ENCODE measurements around the gene HOXA10.

The HOXA10 gene

DNA sequence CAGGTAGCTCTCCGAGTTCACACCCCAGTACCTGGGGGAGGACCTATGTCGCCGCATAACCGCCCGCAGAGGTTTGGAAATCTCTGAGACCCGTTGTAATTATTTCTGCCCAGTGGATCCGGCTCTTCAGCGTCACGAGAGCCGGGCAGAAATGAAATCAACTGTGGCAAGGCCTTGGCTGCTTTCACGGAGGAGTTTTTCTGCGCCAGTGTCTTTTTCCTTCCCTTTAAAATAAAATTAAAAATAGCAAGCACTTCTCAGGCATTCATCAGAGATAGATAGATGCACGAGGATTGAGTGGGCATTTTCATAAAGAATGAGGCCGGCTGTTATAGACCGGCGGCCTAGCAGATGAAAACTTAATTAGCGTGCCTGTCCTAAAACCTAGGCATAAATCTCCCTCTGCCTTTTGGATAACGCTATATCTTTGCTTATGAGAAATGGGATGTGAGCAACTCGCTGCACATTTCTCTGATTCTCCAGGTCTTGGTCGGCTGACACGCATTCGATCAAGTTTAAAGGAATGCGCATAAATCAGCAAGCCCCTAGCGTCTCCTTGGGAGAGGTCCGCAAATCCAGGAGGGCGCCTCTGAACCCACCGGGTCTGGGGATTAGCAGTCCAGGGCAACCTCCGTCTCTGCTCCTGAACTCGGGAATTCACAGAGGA lies 19.3 kb upstream of the HOXA10 start:
- TF ChIP-seq, protein P1, sequence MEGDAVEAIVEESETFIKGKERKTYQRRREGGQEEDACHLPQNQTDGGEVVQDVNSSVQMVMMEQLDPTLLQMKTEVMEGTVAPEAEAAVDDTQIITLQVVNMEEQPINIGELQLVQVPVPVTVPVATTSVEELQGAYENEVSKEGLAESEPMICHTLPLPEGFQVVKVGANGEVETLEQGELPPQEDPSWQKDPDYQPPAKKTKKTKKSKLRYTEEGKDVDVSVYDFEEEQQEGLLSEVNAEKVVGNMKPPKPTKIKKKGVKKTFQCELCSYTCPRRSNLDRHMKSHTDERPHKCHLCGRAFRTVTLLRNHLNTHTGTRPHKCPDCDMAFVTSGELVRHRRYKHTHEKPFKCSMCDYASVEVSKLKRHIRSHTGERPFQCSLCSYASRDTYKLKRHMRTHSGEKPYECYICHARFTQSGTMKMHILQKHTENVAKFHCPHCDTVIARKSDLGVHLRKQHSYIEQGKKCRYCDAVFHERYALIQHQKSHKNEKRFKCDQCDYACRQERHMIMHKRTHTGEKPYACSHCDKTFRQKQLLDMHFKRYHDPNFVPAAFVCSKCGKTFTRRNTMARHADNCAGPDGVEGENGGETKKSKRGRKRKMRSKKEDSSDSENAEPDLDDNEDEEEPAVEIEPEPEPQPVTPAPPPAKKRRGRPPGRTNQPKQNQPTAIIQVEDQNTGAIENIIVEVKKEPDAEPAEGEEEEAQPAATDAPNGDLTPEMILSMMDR (IDR thresholded peaks at IDR 0.05; ENCODE audit: extremely low read depth, missing control alignments): no peak
- no peak for DNase-seq (ENCODE audit: low spot score)

DNA sequence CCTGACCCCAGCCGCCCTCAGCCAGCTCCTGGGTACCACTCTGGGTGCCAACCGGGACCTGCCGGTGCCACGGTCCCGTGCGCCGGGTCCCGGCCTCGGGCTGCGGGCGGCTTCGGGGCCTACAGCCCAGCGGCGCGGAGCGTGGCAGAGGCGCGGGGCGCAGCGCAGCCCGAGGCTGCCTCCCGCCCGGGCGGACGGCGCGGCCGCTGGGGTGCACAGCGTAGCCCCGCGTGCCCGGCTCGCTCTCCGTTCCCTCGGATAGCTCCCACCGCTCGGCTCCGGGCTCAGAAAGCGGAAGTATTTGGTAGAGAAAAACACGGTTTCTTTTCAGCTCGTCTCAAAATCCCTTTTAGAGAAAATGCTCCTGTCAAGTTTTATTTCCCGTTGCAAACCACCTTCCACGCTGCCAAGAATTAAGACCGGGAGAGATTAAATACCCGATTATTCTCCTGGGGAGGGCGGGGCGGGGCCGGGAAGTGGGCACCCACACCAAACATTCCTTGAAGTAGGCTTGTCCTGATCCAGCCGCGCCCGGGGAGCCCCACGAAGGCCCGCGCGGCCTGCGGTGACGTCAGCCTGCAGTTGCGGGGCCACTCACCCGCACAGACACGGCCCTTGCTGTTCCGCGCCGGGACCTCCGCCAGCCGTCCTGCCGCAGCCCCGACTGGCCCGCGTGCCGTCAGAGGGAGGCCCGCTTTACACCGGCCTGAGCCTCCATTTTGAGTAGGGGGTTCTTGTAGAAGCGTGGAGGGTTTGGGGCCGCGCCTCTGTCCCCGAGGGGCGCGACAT lies 18.6 kb upstream of the HOXA10 start:
- TF ChIP-seq, protein P1 (IDR thresholded peaks at IDR 0.05; ENCODE audit: extremely low read depth, missing control alignments): no peak
- no peak for DNase-seq (ENCODE audit: low spot score)

DNA sequence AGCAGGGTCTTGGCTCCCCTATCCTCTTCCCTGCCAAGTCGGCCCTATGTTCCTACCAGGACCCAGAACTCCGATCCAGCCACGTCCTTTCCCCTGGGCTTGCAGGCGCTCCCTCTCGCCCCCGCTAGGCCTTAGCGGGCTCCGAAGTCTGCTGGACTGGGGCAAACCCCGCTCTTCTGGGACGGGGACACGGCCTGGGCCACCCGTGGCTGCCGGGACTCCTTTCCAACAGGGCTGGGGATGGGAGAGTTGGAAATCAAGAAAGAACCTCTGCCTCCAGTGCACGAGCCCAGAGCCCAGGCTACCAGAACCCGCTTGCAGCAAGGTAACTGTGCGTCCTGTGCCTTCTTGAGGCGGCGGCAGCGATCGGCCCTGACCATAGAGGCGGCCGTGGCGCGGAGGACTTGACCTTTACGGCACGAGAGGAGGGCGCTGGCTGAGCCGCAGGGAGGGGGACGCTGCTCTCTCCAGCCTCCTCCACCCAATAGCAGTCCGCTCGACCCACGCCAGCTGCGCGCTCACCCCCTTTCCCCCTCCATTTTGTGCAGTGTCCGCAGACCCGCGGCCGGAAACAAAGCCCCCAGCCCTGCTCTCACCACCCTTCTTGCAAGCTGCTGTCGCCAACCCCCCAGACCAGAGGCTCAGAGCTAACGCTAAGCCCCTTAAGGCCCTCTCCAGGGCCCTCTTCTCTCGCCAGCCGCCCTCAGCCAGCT lies 17.9 kb upstream of the HOXA10 start:
- DNase-seq (ENCODE audit: low spot score): no peak
- TF ChIP-seq, protein P1 (IDR thresholded peaks at IDR 0.05; ENCODE audit: extremely low read depth, missing control alignments): no peak

DNA sequence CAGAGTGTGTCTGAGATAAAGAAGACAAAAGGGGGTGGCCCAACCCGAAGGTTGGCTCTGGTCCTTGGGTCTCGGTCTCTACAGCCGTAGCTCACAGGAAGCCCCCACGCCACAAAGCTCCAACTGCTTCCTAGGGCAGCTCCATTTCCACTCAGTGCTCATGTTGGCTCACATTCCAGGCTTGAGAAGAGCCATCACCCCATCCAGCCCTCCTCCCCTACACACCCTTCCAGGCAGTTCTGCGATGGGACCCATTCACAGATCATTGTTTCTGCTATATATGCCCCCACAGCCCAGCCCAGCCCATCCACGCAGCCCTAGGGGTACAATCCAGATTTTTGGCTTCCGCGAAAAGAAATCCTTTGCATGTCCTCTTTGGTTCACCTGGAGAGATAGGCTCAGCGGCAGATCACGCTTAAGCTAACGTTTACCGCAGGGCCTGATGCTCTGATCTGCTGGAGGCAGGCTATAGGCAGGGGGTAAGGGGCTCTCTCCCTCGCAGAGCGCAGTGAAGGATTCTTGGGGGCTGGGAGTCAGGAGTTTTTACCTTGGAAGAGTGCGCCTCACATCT lies 17.1 kb upstream of the HOXA10 start:
- TF ChIP-seq, protein P1 (IDR thresholded peaks at IDR 0.05; ENCODE audit: extremely low read depth, missing control alignments): no peak
- DNase-seq (ENCODE audit: low spot score): no peak

DNA sequence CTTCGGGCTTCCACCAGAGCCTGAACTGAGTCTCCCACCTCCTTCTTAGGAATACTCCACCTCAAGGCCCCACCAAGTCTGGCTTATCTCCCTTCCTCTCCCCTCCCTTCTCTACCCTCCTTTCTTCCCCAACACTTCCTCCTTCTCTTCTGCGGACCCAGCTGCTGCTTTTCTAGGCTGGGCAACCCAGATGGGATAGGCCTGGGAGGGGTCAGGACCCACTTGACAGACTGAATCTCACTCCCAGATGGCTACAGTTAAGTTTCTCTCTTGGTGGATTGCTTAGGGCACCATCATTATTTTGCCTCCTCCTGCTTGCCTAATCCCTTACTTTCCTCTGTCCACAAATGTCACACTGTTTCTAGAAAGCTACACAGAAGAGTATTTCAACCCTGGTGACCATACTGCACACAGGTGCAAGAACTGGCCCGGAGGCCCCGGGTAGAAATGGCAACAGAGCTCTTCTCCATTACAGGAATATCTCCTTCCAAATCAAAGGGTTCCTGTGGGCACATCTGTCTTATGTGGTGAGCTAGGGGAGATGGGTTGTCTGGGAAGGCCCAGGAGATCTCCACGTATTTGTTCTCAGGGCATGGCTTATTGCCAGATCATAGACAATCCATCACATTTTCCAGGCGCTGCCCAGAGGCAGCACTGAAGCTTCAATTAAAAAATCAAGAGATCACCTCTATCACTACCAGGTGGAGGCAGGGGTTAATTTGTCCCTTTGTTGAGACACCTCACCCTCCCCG lies 16.1 kb upstream of the HOXA10 start:
- DNase-seq (ENCODE audit: low spot score): no peak
- TF ChIP-seq, protein P1 (IDR thresholded peaks at IDR 0.05; ENCODE audit: extremely low read depth, missing control alignments): no peak

DNA sequence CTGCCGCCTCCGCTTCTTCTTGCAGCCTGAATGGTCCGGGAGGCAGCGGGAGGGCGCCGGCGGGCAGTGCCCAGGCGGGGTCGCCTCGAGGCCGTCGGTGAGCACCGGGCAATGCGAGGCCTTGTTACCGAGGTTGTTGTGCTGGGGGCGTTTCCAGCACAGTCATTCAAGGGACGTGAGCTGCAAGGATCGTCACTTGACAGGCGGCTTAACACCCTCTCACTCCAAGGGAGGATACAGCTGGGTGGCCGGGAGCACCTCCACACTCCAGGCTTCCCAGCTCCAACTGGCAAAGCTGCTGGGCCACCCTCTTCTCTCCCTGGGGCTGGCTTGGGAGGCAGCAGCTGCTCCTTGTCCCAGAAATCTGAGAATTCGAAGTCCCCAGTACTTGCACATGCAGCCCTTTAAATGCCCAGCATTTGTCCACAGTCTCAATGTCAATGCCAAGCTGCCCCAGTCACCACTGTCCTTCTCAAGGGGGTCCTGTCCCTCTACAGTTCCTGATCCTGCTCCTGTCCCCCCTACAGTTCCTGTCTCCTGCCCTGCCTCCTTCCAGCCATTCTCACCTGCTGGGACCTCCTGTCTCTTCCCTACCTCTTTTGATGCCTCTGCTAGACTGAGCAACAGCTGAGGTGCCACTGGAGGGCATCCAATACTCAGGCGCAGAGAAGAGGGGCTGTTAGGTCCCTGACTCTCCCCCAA lies 15.3 kb upstream of the HOXA10 start:
- DNase-seq (ENCODE audit: low spot score): no peak
- TF ChIP-seq, protein P1 (IDR thresholded peaks at IDR 0.05; ENCODE audit: extremely low read depth, missing control alignments): no peak

Measured in GM20000 (cell line).